Prostate gland (tissue), 2 donors: ENCODE measurements around the gene GRID1. TPM values are rescaled to one million over a fixed set of nuclear protein-coding genes. Genes with fewer than 3 reads are reported as not detected.

Experiments
- DNase-seq: peaks from one replicate; pipeline ENCODE4 v3.0.0-alpha.2; 2019; ENCODE audit warnings: low spot score
- H3K27ac ChIP-seq, 2 donors: fragments of 200-600 bp; sonication (generic); 2 replicates each; pipeline ENCODE4 v1.5.1; 2017 to 2019
- H3K27me3 ChIP-seq: fragments of 200-600 bp; sonication (generic); replicated peaks from 2 replicates; pipeline ENCODE4 v1.5.1; 2019; ENCODE audit not compliant: insufficient read depth
- H3K36me3 ChIP-seq, 2 donors: fragments of 200-600 bp; sonication (generic); 1 replicate in 1 of 2; 2 replicates in 1 of 2; pipeline versions ENCODE4 v1.5.1 to v1.8.1; 2017 to 2019
- H3K4me1 ChIP-seq: fragments of 200-600 bp; sonication (generic); replicated peaks from 2 replicates; pipeline ENCODE4 v1.5.1; 2019
- H3K4me3 ChIP-seq, 2 donors: fragments of 200-600 bp; sonication (generic); 2 replicates each; pipeline ENCODE4 v1.5.1; 2017 to 2019
- H3K9me3 ChIP-seq: fragments of 200-600 bp; sonication (generic); 2 replicates; pipeline ENCODE4 v1.5.1; 2017
- POLR2A ChIP-seq: fragments of 450-650 bp; IDR thresholded peaks from one replicate; pipeline ENCODE4 v1.6.1; 2016; ENCODE audit warnings: antibody characterized with exemption, mild to moderate bottlenecking
- POLR2AphosphoS5 ChIP-seq: sonication (generic); formaldehyde crosslinking; IDR thresholded peaks from one replicate; pipeline ENCODE4 v1.6.1; 2017; ENCODE audit warnings: antibody characterized with exemption
- WGBS: methylation state at CpG from one replicate; pipeline ENCODE4 v1.1.5; 2018; 5-methylcytosine and 5-hydroxymethylcytosine counted together
- intact Hi-C: fragments of 100-400 bp; cut with DNase I; formaldehyde crosslinking; loops from one replicate; pipeline ENCODE4 v1.14.2; 2022
- total RNA-seq, 2 donors: library from RNA; depleted of rRNA; stranded (reverse); fragments of >200 nt; gene quantifications; one replicate each; pipeline ENCODE4 v1.1.0, GENCODE V29; 2016
- TF ChIP-seq, protein P1 (sequence below), 4 experiments: fragments of 200-600 bp in 2 of 4; fragments of 450-650 bp in 2 of 4; sonication (generic) in 2 of 4; IDR thresholded peaks; 1 replicate in 3 of 4; 2 replicates in 1 of 4; pipeline ENCODE4 v1.5.1; 2016 to 2019; ENCODE audit warnings: antibody characterized with exemption in 4 of 4, mild to moderate bottlenecking in 2 of 4, moderate library complexity in 2 of 4

Gene GRID1
- total RNA-seq, 2 donors from 2014 or later: 1.0 to 10.0 TPM

DNA sequence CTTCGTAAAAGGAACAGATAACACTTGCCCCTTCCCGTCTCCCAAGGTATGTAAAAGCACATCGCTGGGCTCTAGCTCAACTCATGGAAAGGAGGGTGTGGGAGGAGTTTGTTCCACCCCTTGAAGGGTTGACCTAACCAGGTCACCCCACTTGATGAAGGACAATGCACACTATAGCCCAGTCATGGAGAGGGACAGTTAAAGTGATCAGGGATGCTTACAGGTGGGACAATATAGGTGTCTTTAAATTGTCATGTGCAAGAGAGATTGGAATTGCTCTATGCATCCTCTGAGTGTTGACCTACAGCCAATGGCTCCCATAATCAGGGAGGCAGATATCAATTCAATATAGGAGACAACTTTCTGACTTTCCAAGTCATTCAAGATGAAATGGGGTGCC is 448.2 kb downstream of the GRID1 start:
- no peak overlapping the region for H3K4me3 ChIP-seq
- 90% methylated on average over 3 of the region's 3 CpGs for WGBS
- H3K9me3 ChIP-seq: no peaks in the 10 kb centered on the region
- H3K36me3 ChIP-seq: no peaks in the 10 kb centered on the region
- intact Hi-C loops: no loop called here
- no peak overlapping the region for H3K27ac ChIP-seq
- H3K4me1 ChIP-seq: no peaks in the 10 kb centered on the region
- H3K27me3 ChIP-seq: no peaks in the 10 kb centered on the region
- no peak for DNase-seq
- TF ChIP-seq POLR2A: no peak
- no peak for TF ChIP-seq POLR2AphosphoS5
- TF ChIP-seq, protein P1, sequence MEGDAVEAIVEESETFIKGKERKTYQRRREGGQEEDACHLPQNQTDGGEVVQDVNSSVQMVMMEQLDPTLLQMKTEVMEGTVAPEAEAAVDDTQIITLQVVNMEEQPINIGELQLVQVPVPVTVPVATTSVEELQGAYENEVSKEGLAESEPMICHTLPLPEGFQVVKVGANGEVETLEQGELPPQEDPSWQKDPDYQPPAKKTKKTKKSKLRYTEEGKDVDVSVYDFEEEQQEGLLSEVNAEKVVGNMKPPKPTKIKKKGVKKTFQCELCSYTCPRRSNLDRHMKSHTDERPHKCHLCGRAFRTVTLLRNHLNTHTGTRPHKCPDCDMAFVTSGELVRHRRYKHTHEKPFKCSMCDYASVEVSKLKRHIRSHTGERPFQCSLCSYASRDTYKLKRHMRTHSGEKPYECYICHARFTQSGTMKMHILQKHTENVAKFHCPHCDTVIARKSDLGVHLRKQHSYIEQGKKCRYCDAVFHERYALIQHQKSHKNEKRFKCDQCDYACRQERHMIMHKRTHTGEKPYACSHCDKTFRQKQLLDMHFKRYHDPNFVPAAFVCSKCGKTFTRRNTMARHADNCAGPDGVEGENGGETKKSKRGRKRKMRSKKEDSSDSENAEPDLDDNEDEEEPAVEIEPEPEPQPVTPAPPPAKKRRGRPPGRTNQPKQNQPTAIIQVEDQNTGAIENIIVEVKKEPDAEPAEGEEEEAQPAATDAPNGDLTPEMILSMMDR (IDR thresholded peaks at IDR 0.05): no peak

DNA sequence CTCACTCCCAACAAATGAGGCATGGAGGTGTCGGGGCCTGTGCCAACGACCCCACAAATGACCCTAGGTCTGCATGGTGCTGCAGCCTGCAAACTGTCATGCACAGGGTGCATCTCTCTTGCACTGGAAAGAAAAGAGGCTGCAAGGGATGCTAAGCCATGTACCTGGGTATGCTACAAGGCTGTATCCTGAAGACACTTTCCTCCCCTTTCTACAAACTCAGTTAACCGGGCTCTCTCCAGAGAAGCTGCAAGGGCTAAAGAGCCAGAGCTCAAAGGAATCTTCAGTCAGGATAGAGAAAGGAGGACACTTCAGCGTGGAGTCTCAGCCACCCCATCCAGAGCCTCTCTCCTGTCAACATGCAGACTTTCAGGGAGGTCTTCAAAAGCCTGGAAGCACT is 449.0 kb downstream of the GRID1 start:
- no peak overlapping the region for H3K4me3 ChIP-seq
- DNase-seq: no peak
- H3K9me3 ChIP-seq: no peaks in the 10 kb centered on the region
- 52% methylated on average over 4 of the region's 4 CpGs for WGBS
- intact Hi-C loops: no loop called here
- no peak overlapping the region for H3K27ac ChIP-seq
- H3K4me1 ChIP-seq: no peaks in the 10 kb centered on the region
- H3K36me3 ChIP-seq: no peaks in the 10 kb centered on the region
- H3K27me3 ChIP-seq: no peaks in the 10 kb centered on the region
- TF ChIP-seq POLR2A: no peak
- TF ChIP-seq, protein P1 (IDR thresholded peaks at IDR 0.05): no peak
- TF ChIP-seq POLR2AphosphoS5: no peak

DNA sequence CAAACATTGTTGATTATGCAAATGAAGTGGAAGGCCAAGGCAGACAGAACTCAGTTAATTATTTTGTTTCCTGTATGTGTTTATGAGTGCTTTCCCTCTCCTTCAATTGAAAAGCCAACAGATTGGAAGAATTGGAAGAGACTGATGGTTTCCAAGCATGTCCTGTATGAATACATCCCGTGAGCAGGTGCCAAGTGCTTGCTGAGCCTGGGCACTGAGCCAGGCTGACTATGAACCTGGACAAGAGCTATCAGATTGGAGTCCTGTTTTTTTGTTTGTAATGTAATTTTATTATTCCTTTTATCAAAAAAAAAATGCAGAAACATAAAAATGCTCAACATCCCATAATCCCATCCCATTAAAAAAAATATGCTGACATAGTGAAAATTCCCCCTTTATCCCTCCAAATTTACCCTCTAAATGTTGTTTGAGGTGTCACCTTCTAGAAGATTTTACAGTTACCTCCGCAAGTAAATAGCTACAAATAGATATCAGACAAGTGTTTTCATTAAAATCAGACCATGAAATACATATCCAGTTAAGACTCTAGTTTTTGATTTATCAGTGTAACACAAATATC is 449.5 kb downstream of the GRID1 start:
- Histone ChIP-seq H3K27ac (no peak overlapping the region), H3K27me3 (no peaks in the 10 kb centered on the region), H3K36me3 (no peaks in the 10 kb centered on the region), H3K4me3 (no peak overlapping the region), H3K4me1 (no peaks in the 10 kb centered on the region), H3K9me3 (no peaks in the 10 kb centered on the region)
- TF ChIP-seq POLR2AphosphoS5 (no peak), POLR2A (no peak)
- TF ChIP-seq, protein P1 (IDR thresholded peaks at IDR 0.05): no peak
- DNase-seq: peak; percentile 34
- intact Hi-C loops: no loop called here
- WGBS: 18% methylated on average over 2 of the region's 2 CpGs

DNA sequence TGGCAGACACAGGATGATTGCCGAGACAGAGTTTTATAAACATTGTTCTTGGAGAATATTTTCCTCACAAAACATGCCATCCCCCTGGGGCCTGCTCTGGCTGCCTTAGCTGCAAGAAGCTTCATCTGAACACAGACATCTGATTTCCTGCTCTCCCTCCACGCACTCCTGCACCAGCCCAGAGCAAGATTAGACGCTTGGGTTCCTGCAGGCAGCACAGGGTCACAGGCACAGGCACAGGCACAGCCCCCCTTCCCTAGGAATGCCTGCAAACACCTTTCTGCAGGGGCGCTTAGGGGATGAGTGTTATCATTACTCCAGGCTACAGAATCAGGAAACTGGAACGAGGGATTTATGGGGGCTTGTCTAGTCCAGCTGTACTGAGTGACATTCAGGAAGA is 450.3 kb downstream of the GRID1 start:
- Histone ChIP-seq H3K36me3 (no peaks in the 10 kb centered on the region), H3K27ac (no peak overlapping the region), H3K4me1 (no peaks in the 10 kb centered on the region), H3K27me3 (no peaks in the 10 kb centered on the region), H3K9me3 (no peaks in the 10 kb centered on the region), H3K4me3 (no peak overlapping the region)
- intact Hi-C loops: no loop called here
- WGBS: 21% methylated on average over 5 of the region's 5 CpGs
- TF ChIP-seq, protein P1 (IDR thresholded peaks at IDR 0.05): no peak
- no peak for TF ChIP-seq POLR2A
- TF ChIP-seq POLR2AphosphoS5: no peak
- no peak for DNase-seq

DNA sequence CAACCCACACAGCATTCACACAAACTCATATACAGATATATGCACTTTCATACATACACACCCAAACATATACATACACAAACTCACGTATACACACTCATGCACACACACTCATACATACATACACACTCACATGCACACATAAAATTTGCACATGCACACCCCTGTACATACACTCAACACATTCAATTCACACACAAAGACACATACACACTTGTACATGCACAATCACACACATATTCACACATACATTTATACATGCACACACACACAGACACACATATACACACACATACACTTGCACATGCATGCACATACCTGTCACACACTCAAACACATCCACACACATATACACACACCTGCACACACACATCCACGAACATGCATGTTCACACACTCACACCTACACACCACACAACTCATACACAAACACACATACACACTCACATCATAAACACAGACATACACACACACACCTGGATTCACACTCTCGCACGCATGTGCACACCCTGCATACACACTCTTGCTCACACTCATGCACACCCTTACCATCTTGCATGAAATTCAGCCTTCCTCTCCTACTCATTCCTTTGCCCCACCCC is 451.2 kb downstream of the GRID1 start:
- Histone ChIP-seq H3K27me3 (no peaks in the 10 kb centered on the region), H3K4me1 (no peaks in the 10 kb centered on the region), H3K36me3 (no peaks in the 10 kb centered on the region), H3K4me3 (no peak overlapping the region), H3K27ac (no peak overlapping the region), H3K9me3 (no peaks in the 10 kb centered on the region)
- 93% methylated on average over 4 of the region's 4 CpGs for WGBS
- TF ChIP-seq, protein P1 (IDR thresholded peaks at IDR 0.05): no peak
- TF ChIP-seq POLR2AphosphoS5 (no peak), POLR2A (no peak)
- intact Hi-C loops: no loop called here
- no peak for DNase-seq
